ENCODE measurements around the gene MYRF. TPM values are rescaled to one million over a fixed set of nuclear protein-coding genes. Genes with fewer than 3 reads are reported as not detected.

MYRF gene
- total RNA-seq, 1 donor from 2014 or later = 117 TPM

DNA sequence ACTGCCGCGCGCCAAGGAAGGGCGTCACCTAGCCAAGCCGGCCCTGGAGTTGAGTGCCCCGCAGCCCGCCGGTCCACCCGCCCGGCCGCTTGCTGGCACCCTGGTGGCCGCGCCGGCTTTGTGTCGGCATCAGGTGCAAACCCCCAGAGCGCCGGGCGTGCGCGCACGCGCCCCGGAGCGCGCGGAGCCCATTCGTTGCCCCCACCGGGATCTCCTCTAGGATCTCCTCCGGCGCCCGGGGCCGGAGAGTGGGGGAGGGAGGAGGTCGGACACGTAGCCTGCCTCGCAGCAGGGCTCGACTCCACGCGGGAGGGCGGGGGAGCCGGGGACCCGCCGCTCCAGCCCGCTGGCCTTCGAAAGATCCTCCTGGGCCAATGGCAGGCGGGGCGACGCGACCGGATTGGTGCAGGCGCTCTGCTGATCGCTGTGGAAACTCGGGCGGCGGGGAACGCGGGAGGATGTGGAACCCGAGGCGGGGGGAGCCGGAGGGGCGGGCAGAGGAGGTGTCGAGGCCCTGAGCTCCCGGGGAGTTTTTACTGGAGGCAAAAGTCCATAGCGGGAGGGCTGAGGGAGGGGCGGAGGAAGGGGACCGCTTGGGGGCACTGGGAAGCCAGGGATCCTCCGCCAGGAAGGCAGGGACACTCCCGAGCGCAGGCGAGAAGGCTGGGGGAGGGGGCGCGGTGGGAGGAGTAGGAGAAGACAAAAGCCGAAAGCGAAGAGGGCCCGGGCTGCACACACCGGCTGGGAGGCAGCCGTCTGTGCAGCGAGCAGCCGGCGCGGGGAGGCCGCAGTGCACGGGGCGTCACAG, 75.3 kb downstream of the MYRF start, which contains the start of gene FADS2:
TSS of gene FADS2 (plus strand) at position 730 of the 808 bp plus-strand sequence. CDS start 91 bp downstream, outside the sequence.
- H3K4me3 Mint-ChIP-seq (ENCODE audit: low read depth) = peak within 1 kb of the TSS; percentile 94
- no peaks in the 10 kb centered on the region for H3K9me3 Mint-ChIP-seq (ENCODE audit: low read depth)
- H3K27ac Mint-ChIP-seq = peak within 1 kb of the TSS; percentile 98
- TF ChIP-seq, protein P1, sequence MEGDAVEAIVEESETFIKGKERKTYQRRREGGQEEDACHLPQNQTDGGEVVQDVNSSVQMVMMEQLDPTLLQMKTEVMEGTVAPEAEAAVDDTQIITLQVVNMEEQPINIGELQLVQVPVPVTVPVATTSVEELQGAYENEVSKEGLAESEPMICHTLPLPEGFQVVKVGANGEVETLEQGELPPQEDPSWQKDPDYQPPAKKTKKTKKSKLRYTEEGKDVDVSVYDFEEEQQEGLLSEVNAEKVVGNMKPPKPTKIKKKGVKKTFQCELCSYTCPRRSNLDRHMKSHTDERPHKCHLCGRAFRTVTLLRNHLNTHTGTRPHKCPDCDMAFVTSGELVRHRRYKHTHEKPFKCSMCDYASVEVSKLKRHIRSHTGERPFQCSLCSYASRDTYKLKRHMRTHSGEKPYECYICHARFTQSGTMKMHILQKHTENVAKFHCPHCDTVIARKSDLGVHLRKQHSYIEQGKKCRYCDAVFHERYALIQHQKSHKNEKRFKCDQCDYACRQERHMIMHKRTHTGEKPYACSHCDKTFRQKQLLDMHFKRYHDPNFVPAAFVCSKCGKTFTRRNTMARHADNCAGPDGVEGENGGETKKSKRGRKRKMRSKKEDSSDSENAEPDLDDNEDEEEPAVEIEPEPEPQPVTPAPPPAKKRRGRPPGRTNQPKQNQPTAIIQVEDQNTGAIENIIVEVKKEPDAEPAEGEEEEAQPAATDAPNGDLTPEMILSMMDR (IDR thresholded peaks at IDR 0.05; ENCODE audit: unreplicated experiment) = peak; percentile 48
- H3K4me1 Mint-ChIP-seq (ENCODE audit: low read depth) = peaks cover 34% of the 10 kb centered on the region
- H3K36me3 Mint-ChIP-seq (ENCODE audit: insufficient read depth) = no peaks in the 10 kb centered on the region
- H3K27me3 Mint-ChIP-seq = no peaks in the 10 kb centered on the region
- DNase-seq (ENCODE audit: low spot score, unreplicated experiment) = peak; percentile 82

DNA sequence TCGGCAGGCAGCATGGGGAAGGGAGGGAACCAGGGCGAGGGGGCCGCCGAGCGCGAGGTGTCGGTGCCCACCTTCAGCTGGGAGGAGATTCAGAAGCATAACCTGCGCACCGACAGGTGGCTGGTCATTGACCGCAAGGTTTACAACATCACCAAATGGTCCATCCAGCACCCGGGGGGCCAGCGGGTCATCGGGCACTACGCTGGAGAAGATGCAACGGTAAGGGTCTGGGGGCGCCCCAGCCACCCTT, 75.9 kb downstream of the MYRF start:
- Mint-ChIP-seq H3K27ac (peak overlapping the region; percentile 98), H3K9me3 (ENCODE audit: low read depth) (no peaks in the 10 kb centered on the region), H3K27me3 (no peaks in the 10 kb centered on the region), H3K36me3 (ENCODE audit: insufficient read depth) (peaks cover under 1% of the 10 kb centered on the region), H3K4me1 (ENCODE audit: low read depth) (peaks cover 36% of the 10 kb centered on the region), H3K4me3 (ENCODE audit: low read depth) (peak overlapping the region; percentile 94)
- DNase-seq (ENCODE audit: low spot score, unreplicated experiment) = no peak
- TF ChIP-seq, protein P1 (IDR thresholded peaks at IDR 0.05; ENCODE audit: unreplicated experiment) = no peak

DNA sequence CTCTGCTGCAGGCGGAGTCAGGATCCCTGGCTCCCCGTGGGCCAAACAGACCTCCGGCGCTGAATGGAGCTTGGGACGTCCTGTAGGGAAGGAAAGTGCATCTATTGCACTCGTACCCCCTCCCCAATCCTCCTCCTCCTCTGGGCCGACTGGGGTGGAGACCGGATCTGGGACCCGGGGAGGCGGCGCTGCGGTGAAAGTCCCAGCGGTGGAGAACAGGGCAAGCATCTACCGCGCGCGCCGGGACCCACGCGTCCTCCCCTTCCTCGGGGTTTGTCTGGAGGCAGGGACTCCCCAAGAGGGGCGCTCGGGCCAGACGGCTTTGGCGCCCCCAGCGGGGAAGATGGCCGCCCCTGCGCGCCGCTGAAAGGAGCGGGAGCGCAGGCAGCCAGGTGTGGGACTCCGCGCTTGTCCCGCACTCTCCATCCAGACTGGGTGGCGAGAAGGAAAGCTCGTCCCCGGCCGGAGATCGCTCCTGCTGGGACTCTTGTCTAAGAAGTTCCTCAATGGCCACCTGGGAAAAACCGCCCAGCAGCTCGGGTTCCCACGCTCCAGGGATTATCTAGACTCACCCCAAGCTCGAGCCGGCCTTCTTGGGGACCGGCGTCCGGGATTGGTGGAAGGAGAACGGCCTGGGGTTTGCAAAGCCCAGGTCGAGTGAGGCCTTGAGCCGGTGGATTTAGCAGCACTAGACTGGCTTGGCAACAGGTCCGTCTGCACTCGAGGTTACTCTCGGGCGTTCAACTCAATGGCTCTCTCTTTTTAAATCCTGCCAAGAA, 76.4 kb downstream of the MYRF start:
- no peaks in the 10 kb centered on the region for H3K9me3 Mint-ChIP-seq (ENCODE audit: low read depth)
- peaks cover 42% of the 10 kb centered on the region for H3K4me1 Mint-ChIP-seq (ENCODE audit: low read depth)
- peaks cover 6% of the 10 kb centered on the region for H3K36me3 Mint-ChIP-seq (ENCODE audit: insufficient read depth)
- H3K27ac Mint-ChIP-seq = peak overlapping the region; percentile 98
- TF ChIP-seq, protein P1 (IDR thresholded peaks at IDR 0.05; ENCODE audit: unreplicated experiment) = peak; percentile 63
- no peaks in the 10 kb centered on the region for H3K27me3 Mint-ChIP-seq
- peak overlapping the region; percentile 94 for H3K4me3 Mint-ChIP-seq (ENCODE audit: low read depth)
- peak; percentile 55 for DNase-seq (ENCODE audit: low spot score, unreplicated experiment)

DNA sequence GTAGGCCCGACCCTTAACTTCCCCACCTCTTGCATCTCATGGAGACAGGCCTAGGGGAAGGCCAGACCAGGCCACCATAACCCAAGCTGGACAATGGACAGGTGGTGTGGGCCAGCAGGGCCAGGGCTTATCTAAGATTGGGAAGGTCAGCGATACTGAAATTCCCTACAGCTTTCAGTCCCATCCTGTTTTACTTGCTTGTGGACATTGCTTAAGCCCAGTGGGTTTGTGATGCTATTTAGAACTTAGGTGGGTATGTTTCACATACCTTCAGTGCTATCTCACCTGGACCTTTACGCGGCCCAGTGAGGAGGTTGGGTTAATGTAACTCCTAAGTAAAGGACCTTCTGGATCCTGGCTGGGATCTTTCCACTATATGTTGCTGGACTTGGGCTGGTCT, 77.4 kb downstream of the MYRF start:
- TF ChIP-seq, protein P1 (IDR thresholded peaks at IDR 0.05; ENCODE audit: unreplicated experiment) = no peak
- Mint-ChIP-seq H3K27me3 (no peaks in the 10 kb centered on the region), H3K36me3 (ENCODE audit: insufficient read depth) (peaks cover 8% of the 10 kb centered on the region), H3K4me1 (ENCODE audit: low read depth) (peaks cover 44% of the 10 kb centered on the region), H3K27ac (peak overlapping the region; percentile 98), H3K4me3 (ENCODE audit: low read depth) (peak overlapping the region; percentile 94), H3K9me3 (ENCODE audit: low read depth) (no peaks in the 10 kb centered on the region)
- DNase-seq (ENCODE audit: low spot score, unreplicated experiment) = no peak

DNA sequence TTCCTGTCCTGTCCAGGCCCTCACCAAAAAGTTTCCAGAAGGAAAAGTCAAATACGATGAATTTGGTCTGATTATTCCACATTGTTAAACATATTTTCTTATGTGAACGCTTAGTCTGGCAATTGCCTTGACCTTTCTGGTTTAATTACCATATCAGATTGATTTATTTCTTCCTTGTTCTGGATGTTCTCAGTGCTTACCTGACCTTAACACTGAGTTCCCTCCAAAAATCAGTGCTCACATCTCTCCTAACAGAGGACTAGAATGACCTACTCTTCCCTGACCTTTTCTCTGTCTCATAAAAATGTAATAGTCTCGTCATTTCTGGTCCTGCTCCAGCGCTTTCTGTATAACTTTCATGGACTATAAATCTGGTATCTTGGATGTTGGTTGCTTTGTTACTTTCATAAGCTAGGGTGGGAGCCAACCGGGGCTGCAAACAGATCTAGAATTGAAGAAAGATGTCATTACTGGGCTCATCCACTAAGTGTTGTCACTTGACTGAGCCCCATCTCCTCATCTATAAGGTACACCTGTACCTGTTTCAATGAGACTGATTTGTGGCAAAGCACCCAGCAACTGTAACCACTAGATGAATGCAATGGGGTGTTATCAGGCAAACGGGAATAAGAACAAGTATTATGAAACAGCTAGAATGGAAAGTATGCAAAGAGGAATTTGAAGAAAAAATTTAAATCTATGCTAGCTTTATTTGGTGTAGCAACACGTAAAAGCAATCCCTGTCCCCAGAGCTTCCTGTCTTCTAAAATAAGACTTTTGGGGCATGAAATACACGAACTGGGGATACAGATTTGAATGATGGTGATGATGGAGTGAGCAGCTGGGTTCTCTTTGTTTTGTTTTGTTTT, 78.0 kb downstream of the MYRF start:
- Mint-ChIP-seq H3K27me3 (no peaks in the 10 kb centered on the region), H3K4me3 (ENCODE audit: low read depth) (peak overlapping the region; percentile 94), H3K4me1 (ENCODE audit: low read depth) (peaks cover 46% of the 10 kb centered on the region), H3K27ac (peak overlapping the region; percentile 33), H3K9me3 (ENCODE audit: low read depth) (no peaks in the 10 kb centered on the region), H3K36me3 (ENCODE audit: insufficient read depth) (peaks cover 9% of the 10 kb centered on the region)
- TF ChIP-seq, protein P1 (IDR thresholded peaks at IDR 0.05; ENCODE audit: unreplicated experiment) = no peak
- no peak for DNase-seq (ENCODE audit: low spot score, unreplicated experiment)

Measured in progenitor cell of endocrine pancreas (in vitro differentiated cells).